Progenitor cell of endocrine pancreas (in vitro differentiated cells): ENCODE measurements around the gene LPAR1. TPM values are rescaled to one million over a fixed set of nuclear protein-coding genes. Genes with fewer than 3 reads are reported as not detected.

Experiments used
- DNase-seq: peaks from one replicate; pipeline ENCODE4 v3.0.0; 2021; ENCODE audit warnings: low spot score; ENCODE audit not compliant: unreplicated experiment
- H3K27ac Mint-ChIP-seq: 2 replicates; pipeline ENCODE4 v1.8.0; 2021; ENCODE audit warnings: mild to moderate bottlenecking, moderate library complexity, mixed read lengths
- H3K27me3 Mint-ChIP-seq: 2 replicates; pipeline ENCODE4 v1.8.0; 2021; ENCODE audit warnings: mixed read lengths
- H3K36me3 Mint-ChIP-seq: 2 replicates; pipeline ENCODE4 v1.8.0; 2022; ENCODE audit warnings: mixed read lengths; ENCODE audit not compliant: insufficient read depth
- H3K4me1 Mint-ChIP-seq: 2 replicates; pipeline ENCODE4 v1.8.0; 2021; ENCODE audit warnings: low read depth, mixed read lengths
- H3K4me3 Mint-ChIP-seq: 2 replicates; pipeline ENCODE4 v1.8.0; 2021; ENCODE audit warnings: low read depth, mild to moderate bottlenecking, moderate library complexity, mixed read lengths
- H3K9me3 Mint-ChIP-seq: 2 replicates; pipeline ENCODE4 v1.8.0; 2021; ENCODE audit warnings: low read depth, mixed read lengths
- total RNA-seq: library from RNA; stranded (reverse); gene quantifications from 2 replicates; pipeline ENCODE4 v1.2.1, GENCODE V29; 2021
- TF ChIP-seq, protein P1 (sequence below): fragments of 200-600 bp; sonication (generic); IDR thresholded peaks from one replicate; pipeline ENCODE4 v1.5.0; 2021; ENCODE audit warnings: antibody characterized with exemption, mild to moderate bottlenecking; ENCODE audit not compliant: unreplicated experiment

The LPAR1 gene
- total RNA-seq, 1 donor from 2014 or later = 17.4 TPM

GRCh38 chr9:110975278-110975677, 63.0 kb downstream of the LPAR1 start:
- Mint-ChIP-seq H3K27ac (no peak overlapping the region), H3K36me3 (peaks cover 2% of the 10 kb centered on the region), H3K27me3 (no peaks in the 10 kb centered on the region), H3K4me1 (peaks cover 13% of the 10 kb centered on the region), H3K4me3 (no peak overlapping the region), H3K9me3 (no peaks in the 10 kb centered on the region)
- no peak for DNase-seq
- TF ChIP-seq, protein P1, sequence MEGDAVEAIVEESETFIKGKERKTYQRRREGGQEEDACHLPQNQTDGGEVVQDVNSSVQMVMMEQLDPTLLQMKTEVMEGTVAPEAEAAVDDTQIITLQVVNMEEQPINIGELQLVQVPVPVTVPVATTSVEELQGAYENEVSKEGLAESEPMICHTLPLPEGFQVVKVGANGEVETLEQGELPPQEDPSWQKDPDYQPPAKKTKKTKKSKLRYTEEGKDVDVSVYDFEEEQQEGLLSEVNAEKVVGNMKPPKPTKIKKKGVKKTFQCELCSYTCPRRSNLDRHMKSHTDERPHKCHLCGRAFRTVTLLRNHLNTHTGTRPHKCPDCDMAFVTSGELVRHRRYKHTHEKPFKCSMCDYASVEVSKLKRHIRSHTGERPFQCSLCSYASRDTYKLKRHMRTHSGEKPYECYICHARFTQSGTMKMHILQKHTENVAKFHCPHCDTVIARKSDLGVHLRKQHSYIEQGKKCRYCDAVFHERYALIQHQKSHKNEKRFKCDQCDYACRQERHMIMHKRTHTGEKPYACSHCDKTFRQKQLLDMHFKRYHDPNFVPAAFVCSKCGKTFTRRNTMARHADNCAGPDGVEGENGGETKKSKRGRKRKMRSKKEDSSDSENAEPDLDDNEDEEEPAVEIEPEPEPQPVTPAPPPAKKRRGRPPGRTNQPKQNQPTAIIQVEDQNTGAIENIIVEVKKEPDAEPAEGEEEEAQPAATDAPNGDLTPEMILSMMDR = no peak

GRCh38 chr9:110971705-110972104, 66.6 kb downstream of the LPAR1 start:
- no peak overlapping the region for H3K4me3 Mint-ChIP-seq
- TF ChIP-seq, protein P1 = no peak
- no peaks in the 10 kb centered on the region for H3K27me3 Mint-ChIP-seq
- peaks cover 27% of the 10 kb centered on the region for H3K4me1 Mint-ChIP-seq
- peaks cover 2% of the 10 kb centered on the region for H3K36me3 Mint-ChIP-seq
- no peaks in the 10 kb centered on the region for H3K9me3 Mint-ChIP-seq
- no peak for DNase-seq
- H3K27ac Mint-ChIP-seq = peak overlapping the region; percentile 70

DNA sequence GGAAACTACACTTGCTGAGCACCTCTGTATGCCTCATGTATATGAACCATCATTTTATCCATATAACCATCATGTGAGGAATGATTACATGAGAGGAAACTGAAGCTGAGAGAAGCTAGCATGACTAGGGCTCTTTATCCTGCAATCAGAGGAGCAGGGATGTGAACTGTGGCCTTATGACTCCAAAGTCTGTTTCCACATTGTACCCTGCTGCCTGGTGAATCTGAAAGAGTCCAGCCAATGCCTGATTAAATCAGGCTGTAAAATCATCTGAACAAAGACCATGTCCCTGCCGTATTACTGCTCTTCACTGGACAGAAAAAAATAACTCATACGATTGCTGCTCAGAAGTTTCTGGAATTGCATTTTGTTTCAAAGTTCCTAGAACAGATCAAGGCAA, 67.0 kb downstream of the LPAR1 start:
- TF ChIP-seq, protein P1 = no peak
- Mint-ChIP-seq H3K36me3 (peaks cover 2% of the 10 kb centered on the region), H3K27me3 (no peaks in the 10 kb centered on the region), H3K4me3 (no peak overlapping the region), H3K9me3 (no peaks in the 10 kb centered on the region), H3K4me1 (peaks cover 28% of the 10 kb centered on the region), H3K27ac (peak overlapping the region; percentile 73)
- DNase-seq = no peak

- DNase-seq = no peak
- TF ChIP-seq, protein P1 = no peak
- Mint-ChIP-seq H3K27ac (peak overlapping the region; percentile 67), H3K9me3 (peaks cover 3% of the 10 kb centered on the region), H3K36me3 (peaks cover 10% of the 10 kb centered on the region), H3K4me1 (peaks cover 28% of the 10 kb centered on the region), H3K27me3 (no peaks in the 10 kb centered on the region), H3K4me3 (no peak overlapping the region)
Measured at GRCh38 chr9:110969971-110970386, 68.3 kb downstream of the LPAR1 start.

- Mint-ChIP-seq H3K9me3 (peaks cover 3% of the 10 kb centered on the region), H3K4me3 (no peak overlapping the region), H3K4me1 (peaks cover 28% of the 10 kb centered on the region), H3K27ac (no peak overlapping the region), H3K27me3 (no peaks in the 10 kb centered on the region), H3K36me3 (peaks cover 11% of the 10 kb centered on the region)
- no peak for DNase-seq
- TF ChIP-seq, protein P1 = no peak
Measured at GRCh38 chr9:110968096-110968495, 70.2 kb downstream of the LPAR1 start.
